HG02623 (cell line): Measurements from ENCODE around the gene PRIM1.
A peak's percentile ranks its signal among the peaks of the same experiment; 100 is the strongest.
"Not testable (repeated sequence)": the region's sequence is repeated elsewhere in the genome, so short reads cannot be mapped to it uniquely, and the experiment has no call there.

Experiments used
- ATAC-seq: cut with Tn5 transposase; IDR thresholded peaks from one replicate; pipeline ENCODE4 v1.9.1; 2021; ENCODE audit warnings: moderate library complexity; ENCODE audit not compliant: unreplicated experiment

The PRIM1 gene

GRCh38 chr12:56761812-56762211 lies 9.7 kb upstream of the PRIM1 start:
- ATAC-seq, result no peak

GRCh38 chr12:56760460-56760859 lies 8.3 kb upstream of the PRIM1 start:
- no peak for ATAC-seq

GRCh38 chr12:56759263-56759908 lies 7.3 kb upstream of the PRIM1 start:
- no peak for ATAC-seq

- ATAC-seq, result no peak
These were observed 6.7 kb upstream of the PRIM1 start for GRCh38 chr12:56758728-56759262.

GRCh38 chr12:56757971-56758370 lies 5.8 kb upstream of the PRIM1 start:
- not testable (repeated sequence) for ATAC-seq

GRCh38 chr12:56753566-56753965 lies 1.4 kb upstream of the PRIM1 start:
- no peak for ATAC-seq

- ATAC-seq, result not testable (repeated sequence)
These were observed 1.5 kb downstream of the PRIM1 start for GRCh38 chr12:56750596-56750995.

- ATAC-seq, result no peak
These were observed 2.3 kb downstream of the PRIM1 start for GRCh38 chr12:56749853-56750252.

- no peak for ATAC-seq
These were observed 2.8 kb downstream of the PRIM1 start for GRCh38 chr12:56749359-56749758.

- no peak for ATAC-seq
These were observed 23.8 kb downstream of the PRIM1 start for GRCh38 chr12:56728139-56728861.

GRCh38 chr12:56726196-56726675 lies 25.9 kb downstream of the PRIM1 start:
- ATAC-seq, result not testable (repeated sequence)

GRCh38 chr12:56725723-56726102 lies 26.4 kb downstream of the PRIM1 start:
- ATAC-seq, result no peak

GRCh38 chr12:56724972-56725722 lies 27.0 kb downstream of the PRIM1 start, which contains the start of gene NACA:
NACA (minus strand) TSS chr12:56725299; CDS start chr12:56724521, 778 bp downstream.
- peak; percentile 95 for ATAC-seq

- ATAC-seq, result no peak
These were observed 27.5 kb downstream of the PRIM1 start for GRCh38 chr12:56724701-56724971.

- no peak for ATAC-seq
These were observed 28.0 kb downstream of the PRIM1 start for GRCh38 chr12:56723889-56724700.

GRCh38 chr12:56723352-56723751 lies 28.8 kb downstream of the PRIM1 start:
- ATAC-seq, result no peak

GRCh38 chr12:56722832-56723231 lies 29.3 kb downstream of the PRIM1 start:
- no peak for ATAC-seq

- ATAC-seq, result no peak
These were observed 30.4 kb downstream of the PRIM1 start for GRCh38 chr12:56721721-56722120.

GRCh38 chr12:56721216-56721615 lies 30.9 kb downstream of the PRIM1 start:
- ATAC-seq, result no peak

- no peak for ATAC-seq
These were observed 31.4 kb downstream of the PRIM1 start for GRCh38 chr12:56720731-56721151.

- ATAC-seq, result no peak
These were observed 33.1 kb downstream of the PRIM1 start for GRCh38 chr12:56719056-56719455.
